Activated T-cell treated with anti-CD3 and anti-CD28 coated beads, Interleukin-2, amount 50 U/mL, for 72 hours (primary cell): ENCODE data around the gene HIVEP3. TPM values are rescaled to one million over a fixed set of nuclear protein-coding genes. Genes with fewer than 3 reads are reported as not detected.

ENCODE experiments used
- ATAC-seq, 2 donors: fragments of 150-1000 bp; cut with Tn5 transposase; replicated peaks in 1 of 2; 2 replicates each; pipeline ENCODE4 v1.10.0; 2021; ENCODE audit warnings: moderate library complexity in 2 of 2, mild to moderate bottlenecking in 1 of 2
- DNase-seq, 2 donors: peaks; one replicate each; pipeline ENCODE4 v3.0.0; 2021 to 2022; ENCODE audit warnings: mixed read lengths in 1 of 2
- H3K27ac Mint-ChIP-seq: one replicate; pipeline ENCODE4 v1.8.0; 2022; ENCODE audit warnings: mild to moderate bottlenecking, moderate library complexity, mixed read lengths
- H3K27me3 Mint-ChIP-seq: one replicate; pipeline ENCODE4 v1.8.0; 2022; ENCODE audit warnings: low read depth, mixed read lengths
- H3K36me3 Mint-ChIP-seq, 2 donors: one replicate each; pipeline ENCODE4 v1.8.0; 2022; ENCODE audit warnings: mixed read lengths in 2 of 2, mild to moderate bottlenecking in 1 of 2; ENCODE audit not compliant: insufficient read depth in 2 of 2
- H3K4me1 Mint-ChIP-seq: one replicate; pipeline ENCODE4 v1.8.0; 2022; ENCODE audit warnings: low read depth, mixed read lengths
- H3K4me3 Mint-ChIP-seq, 2 donors: one replicate each; pipeline ENCODE4 v1.8.0; 2022; ENCODE audit warnings: mild to moderate bottlenecking in 2 of 2, mixed read lengths in 2 of 2, moderate library complexity in 2 of 2
- H3K9me3 Mint-ChIP-seq, 2 donors: one replicate each; pipeline ENCODE4 v1.8.0; 2022; ENCODE audit warnings: mixed read lengths in 2 of 2
- total RNA-seq, 2 donors: library from RNA; stranded (reverse); gene quantifications; one replicate each; pipeline ENCODE4 v1.2.3, GENCODE V29; 2022

The HIVEP3 gene
- total RNA-seq, 2 donors from 2014 or later: 22.8 to 29.2 TPM

- DNase-seq (no peak), ATAC-seq (no peak)
- peaks cover 88% of the 10 kb centered on the region for H3K4me1 Mint-ChIP-seq
- no peaks in the 10 kb centered on the region for H3K9me3 Mint-ChIP-seq
- H3K27me3 Mint-ChIP-seq: no peaks in the 10 kb centered on the region
- peak overlapping the region; percentile 56 to 97 for H3K4me3 Mint-ChIP-seq
- H3K27ac Mint-ChIP-seq: peak overlapping the region; percentile 68
- H3K36me3 Mint-ChIP-seq: peaks cover 3 to 8% of the 10 kb centered on the region in 2 donors
These were observed 257.9 kb downstream of the HIVEP3 start for GRCh38 chr1:41660570-41661427.

GRCh38 chr1:41659903-41660302 lies 258.8 kb downstream of the HIVEP3 start:
- peak overlapping the region; percentile 0 for H3K27ac Mint-ChIP-seq
- peak overlapping the region; percentile 56 to 97 for H3K4me3 Mint-ChIP-seq
- peaks cover 3 to 10% of the 10 kb centered on the region in 2 donors for H3K36me3 Mint-ChIP-seq
- no peak for DNase-seq
- no peaks in the 10 kb centered on the region for H3K9me3 Mint-ChIP-seq
- no peaks in the 10 kb centered on the region for H3K27me3 Mint-ChIP-seq
- H3K4me1 Mint-ChIP-seq: peaks cover 88% of the 10 kb centered on the region
- ATAC-seq: no peak

GRCh38 chr1:41659159-41659495 lies 259.6 kb downstream of the HIVEP3 start:
- peak overlapping the region; percentile 53 for H3K27ac Mint-ChIP-seq
- no peaks in the 10 kb centered on the region for H3K9me3 Mint-ChIP-seq
- DNase-seq: no peak
- H3K27me3 Mint-ChIP-seq: no peaks in the 10 kb centered on the region
- H3K4me1 Mint-ChIP-seq: peaks cover 88% of the 10 kb centered on the region
- ATAC-seq: no peak
- H3K36me3 Mint-ChIP-seq: peaks cover 3 to 10% of the 10 kb centered on the region in 2 donors
- H3K4me3 Mint-ChIP-seq: peak overlapping the region; percentile 56 to 97

- H3K36me3 Mint-ChIP-seq: peaks cover 3 to 12% of the 10 kb centered on the region in 2 donors
- no peak overlapping the region for H3K27ac Mint-ChIP-seq
- no peak for DNase-seq
- no peaks in the 10 kb centered on the region for H3K27me3 Mint-ChIP-seq
- peaks cover 88% of the 10 kb centered on the region for H3K4me1 Mint-ChIP-seq
- ATAC-seq: no peak
- H3K4me3 Mint-ChIP-seq: peak overlapping the region; percentile 56 to 97
- no peaks in the 10 kb centered on the region for H3K9me3 Mint-ChIP-seq
These were observed 260.1 kb downstream of the HIVEP3 start for GRCh38 chr1:41658431-41659158.

GRCh38 chr1:41657679-41658295 lies 260.9 kb downstream of the HIVEP3 start:
- no peaks in the 10 kb centered on the region for H3K27me3 Mint-ChIP-seq
- DNase-seq (no peak), ATAC-seq (no peak)
- peaks cover 88% of the 10 kb centered on the region for H3K4me1 Mint-ChIP-seq
- H3K9me3 Mint-ChIP-seq: no peaks in the 10 kb centered on the region
- peaks cover 3 to 12% of the 10 kb centered on the region in 2 donors for H3K36me3 Mint-ChIP-seq
- no peak overlapping the region for H3K27ac Mint-ChIP-seq
- peak overlapping the region; percentile 56 to 97 for H3K4me3 Mint-ChIP-seq

- Mint-ChIP-seq H3K27ac (peak overlapping the region; percentile 41), H3K9me3 (no peaks in the 10 kb centered on the region), H3K27me3 (no peaks in the 10 kb centered on the region), H3K36me3 (peaks cover 3 to 16% of the 10 kb centered on the region in 2 donors), H3K4me3 (peak overlapping the region; percentile 52 to 97), H3K4me1 (peaks cover 96% of the 10 kb centered on the region)
- DNase-seq (no peak), ATAC-seq (no peak)
These were observed 261.8 kb downstream of the HIVEP3 start for GRCh38 chr1:41656825-41657500.

- Mint-ChIP-seq H3K9me3 (no peaks in the 10 kb centered on the region), H3K27ac (peak overlapping the region; percentile 76), H3K36me3 (peaks cover 3 to 16% of the 10 kb centered on the region in 2 donors), H3K4me3 (peak overlapping the region; percentile 30 to 97), H3K4me1 (peaks cover 95% of the 10 kb centered on the region), H3K27me3 (no peaks in the 10 kb centered on the region)
- peak; percentile 33 to 51 for ATAC-seq
- DNase-seq: no peak
These were observed 262.7 kb downstream of the HIVEP3 start for GRCh38 chr1:41656068-41656467.

GRCh38 chr1:41655632-41656031 lies 263.1 kb downstream of the HIVEP3 start:
- H3K4me1 Mint-ChIP-seq: peaks cover 95% of the 10 kb centered on the region
- no peaks in the 10 kb centered on the region for H3K9me3 Mint-ChIP-seq
- DNase-seq (no peak), ATAC-seq (peak; percentile 45 to 50)
- peak overlapping the region; percentile 30 to 97 for H3K4me3 Mint-ChIP-seq
- peak overlapping the region; percentile 76 for H3K27ac Mint-ChIP-seq
- H3K27me3 Mint-ChIP-seq: no peaks in the 10 kb centered on the region
- H3K36me3 Mint-ChIP-seq: peaks cover 3 to 17% of the 10 kb centered on the region in 2 donors

- Mint-ChIP-seq H3K9me3 (no peaks in the 10 kb centered on the region), H3K4me1 (peaks cover 95% of the 10 kb centered on the region), H3K36me3 (peaks cover 0 to 23% of the 10 kb centered on the region in 2 donors), H3K4me3 (peak overlapping the region; percentile 14 to 50), H3K27ac (peak overlapping the region; percentile 74), H3K27me3 (no peaks in the 10 kb centered on the region)
- DNase-seq (no peak), ATAC-seq (no peak)
These were observed 265.1 kb downstream of the HIVEP3 start for GRCh38 chr1:41653574-41653973.

- ATAC-seq (no peak), DNase-seq (no peak)
- Mint-ChIP-seq H3K27ac (no peak overlapping the region), H3K9me3 (no peaks in the 10 kb centered on the region), H3K4me1 (peaks cover 95% of the 10 kb centered on the region), H3K36me3 (peaks cover 0 to 23% of the 10 kb centered on the region in 2 donors), H3K4me3 (peak overlapping the region in 1 of 2 donors; percentile 52), H3K27me3 (no peaks in the 10 kb centered on the region)
These were observed 266.1 kb downstream of the HIVEP3 start for GRCh38 chr1:41652384-41653265.

GRCh38 chr1:41650028-41650880 lies 268.5 kb downstream of the HIVEP3 start:
- ATAC-seq: peak; percentile 70 to 75
- Mint-ChIP-seq H3K9me3 (no peaks in the 10 kb centered on the region), H3K27me3 (no peaks in the 10 kb centered on the region), H3K27ac (peak overlapping the region; percentile 94), H3K4me3 (peak overlapping the region; percentile 61 to 71), H3K36me3 (peaks cover 0 to 18% of the 10 kb centered on the region in 2 donors), H3K4me1 (peaks cover 81% of the 10 kb centered on the region)
- peak in 1 of 2 donors; percentile 59 for DNase-seq
